Vagina (tissue), 2 donors: ENCODE results near the gene DESI1. TPM values are rescaled to one million over a fixed set of nuclear protein-coding genes. Genes with fewer than 3 reads are reported as not detected.

Experiments
- DNase-seq, 2 donors: peaks; one replicate each; pipeline ENCODE4 v3.0.0-alpha.2; 2017; ENCODE audit errors: extremely low spot score in 2 of 2
- H3K27ac ChIP-seq: fragments of 200-600 bp; sonication (generic); one replicate; pipeline ENCODE4 v1.5.1; 2019
- H3K27me3 ChIP-seq: fragments of 200-600 bp; sonication (generic); one replicate; pipeline ENCODE4 v1.5.1; 2019
- H3K36me3 ChIP-seq, 2 donors: fragments of 200-600 bp; sonication (generic); one replicate each; pipeline ENCODE4 v1.5.1; 2017 to 2019
- H3K4me1 ChIP-seq: fragments of 200-600 bp; sonication (generic); one replicate; pipeline ENCODE4 v1.5.1; 2019
- H3K4me3 ChIP-seq, 2 donors: fragments of 200-600 bp; sonication (generic); 1 replicate in 1 of 2; 2 replicates in 1 of 2; pipeline ENCODE4 v1.5.1; 2016 to 2019
- H3K9me3 ChIP-seq: fragments of 200-600 bp; sonication (generic); one replicate; pipeline ENCODE4 v1.5.1; 2019
- CTCF ChIP-seq, 3 experiments: fragments of 450-650 bp in 2 of 3; fragments of 200-600 bp in 1 of 3; sonication (generic) in 1 of 3; IDR thresholded peaks; one replicate each; pipeline ENCODE4 v1.5.1; 2017 to 2019; ENCODE audit warnings: antibody characterized with exemption in 3 of 3, mild to moderate bottlenecking in 2 of 3, moderate library complexity in 2 of 3
- POLR2A ChIP-seq, 2 donors: fragments of 450-650 bp; IDR thresholded peaks; one replicate each; pipeline ENCODE4 v1.6.1; 2017; ENCODE audit warnings: antibody characterized with exemption in 2 of 2, mild to moderate bottlenecking in 2 of 2, moderate library complexity in 2 of 2
- POLR2AphosphoS5 ChIP-seq, 2 donors: sonication (generic); formaldehyde crosslinking; IDR thresholded peaks; one replicate each; pipeline ENCODE4 v1.9.0; 2017; ENCODE audit warnings: antibody characterized with exemption in 2 of 2, mild to moderate bottlenecking in 2 of 2, low read depth in 1 of 2; ENCODE audit not compliant: insufficient read depth in 1 of 2
- intact Hi-C: fragments of 100-400 bp; cut with DNase I; formaldehyde crosslinking; loops from one replicate; pipeline ENCODE4 v1.15.1; 2023
- small RNA-seq: library from RNA; depleted of rRNA; stranded (forward); fragments of <200 nt; gene quantifications from one replicate; pipeline ENCODE3, GENCODE V24; 2016
- total RNA-seq: library from RNA; depleted of rRNA; stranded (reverse); fragments of >200 nt; gene quantifications from one replicate; pipeline ENCODE4 v1.2.3, GENCODE V29; 2016

DESI1 gene
- total RNA-seq, 1 donor from 2014 or later = 20.6 TPM

GRCh38 chr22:41555325-41555982 lies 65.4 kb downstream of the DESI1 start:
- Histone ChIP-seq H3K36me3 (no peaks in the 10 kb centered on the region), H3K9me3 (no peaks in the 10 kb centered on the region), H3K27me3 (no peaks in the 10 kb centered on the region), H3K4me3 (no peak overlapping the region), H3K27ac (no peak overlapping the region), H3K4me1 (peaks cover 24% of the 10 kb centered on the region)
- no peak for TF ChIP-seq POLR2A (IDR thresholded peaks at IDR 0.05)
- no peak for TF ChIP-seq CTCF (IDR thresholded peaks at IDR 0.05)
- TF ChIP-seq POLR2AphosphoS5 (IDR thresholded peaks at IDR 0.05; ENCODE audit: insufficient read depth in 1 of 2, low read depth in 1 of 2) = no peak
- no peak for DNase-seq
- intact Hi-C loops = no loop called here

GRCh38 chr22:41551877-41552582 lies 68.8 kb downstream of the DESI1 start:
- Histone ChIP-seq H3K27me3 (no peaks in the 10 kb centered on the region), H3K4me1 (peaks cover 6% of the 10 kb centered on the region), H3K36me3 (no peaks in the 10 kb centered on the region), H3K4me3 (no peak overlapping the region), H3K27ac (no peak overlapping the region), H3K9me3 (no peaks in the 10 kb centered on the region)
- intact Hi-C loops = no loop called here
- no peak for TF ChIP-seq POLR2AphosphoS5 (IDR thresholded peaks at IDR 0.05; ENCODE audit: insufficient read depth in 1 of 2, low read depth in 1 of 2)
- no peak for TF ChIP-seq POLR2A (IDR thresholded peaks at IDR 0.05)
- no peak for TF ChIP-seq CTCF (IDR thresholded peaks at IDR 0.05)
- no peak for DNase-seq

GRCh38 chr22:41550952-41551491 lies 69.8 kb downstream of the DESI1 start:
- Histone ChIP-seq H3K27ac (no peak overlapping the region), H3K36me3 (no peaks in the 10 kb centered on the region), H3K4me3 (no peak overlapping the region), H3K27me3 (no peaks in the 10 kb centered on the region), H3K9me3 (no peaks in the 10 kb centered on the region), H3K4me1 (no peaks in the 10 kb centered on the region)
- DNase-seq = no peak
- intact Hi-C loops = no loop called here
- TF ChIP-seq POLR2AphosphoS5 (IDR thresholded peaks at IDR 0.05; ENCODE audit: insufficient read depth in 1 of 2, low read depth in 1 of 2) = no peak
- TF ChIP-seq CTCF (IDR thresholded peaks at IDR 0.05) = no peak
- no peak for TF ChIP-seq POLR2A (IDR thresholded peaks at IDR 0.05)

- TF ChIP-seq POLR2AphosphoS5 (IDR thresholded peaks at IDR 0.05; ENCODE audit: insufficient read depth in 1 of 2, low read depth in 1 of 2) = no peak
- no peak for TF ChIP-seq POLR2A (IDR thresholded peaks at IDR 0.05)
- no peak for TF ChIP-seq CTCF (IDR thresholded peaks at IDR 0.05)
- DNase-seq = no peak
- intact Hi-C loops = no loop called here
- Histone ChIP-seq H3K4me1 (peaks cover 7% of the 10 kb centered on the region), H3K36me3 (no peaks in the 10 kb centered on the region), H3K27me3 (no peaks in the 10 kb centered on the region), H3K9me3 (no peaks in the 10 kb centered on the region), H3K4me3 (no peak overlapping the region), H3K27ac (no peak overlapping the region)
Measured at GRCh38 chr22:41548830-41549211, 72.0 kb downstream of the DESI1 start.

Small RNA genes lying within 50 kb of the gene (small RNA-seq; reads per million reads assigned to genes)
- gene RF00019 = not detected

Other genes with a start within 250 kb of the DESI1 start
- gene TEF, start 239.1 kb downstream of the DESI1 start, total RNA-seq = 12.0 TPM
- 34.9 TPM for gene TOB2, start 174.2 kb downstream of the DESI1 start, total RNA-seq
- gene PHF5A, start 152.4 kb downstream of the DESI1 start, total RNA-seq = 35.4 TPM
- 78.6 TPM for gene ACO2, start 151.9 kb downstream of the DESI1 start, total RNA-seq
- 21.4 TPM for gene POLR3H, start 76.6 kb downstream of the DESI1 start, total RNA-seq
- 29.7 TPM for gene CSDC2, start 60.0 kb downstream of the DESI1 start, total RNA-seq
- gene PMM1, start 31.2 kb downstream of the DESI1 start, total RNA-seq = 40.8 TPM
- gene XRCC6, start 252 bp upstream of the DESI1 start, total RNA-seq = 158 TPM
- gene SNU13, start 67.8 kb upstream of the DESI1 start, total RNA-seq = 113 TPM
- gene MEI1, start 78.5 kb upstream of the DESI1 start, total RNA-seq = 6.4 TPM
- 8.8 TPM for gene CCDC134, start 179.6 kb upstream of the DESI1 start, total RNA-seq
- 98.0 TPM for gene SREBF2, start 212.1 kb upstream of the DESI1 start, total RNA-seq